GM12873 (cell line): ENCODE measurements around the gene PARP12.

Experiments
- CTCF ChIP-seq: IDR thresholded peaks from 2 replicates; pipeline ENCODE4 v1.5.1; 2012; ENCODE audit warnings: low read depth, mild to moderate bottlenecking, moderate library complexity, low read length, control low read depth; ENCODE audit not compliant: insufficient read depth; ENCODE audit errors: missing control alignments

PARP12 gene

GRCh38 chr7:139995017-139995915, 67.5 kb downstream of the PARP12 start:
- TF ChIP-seq CTCF: no peak

DNA sequence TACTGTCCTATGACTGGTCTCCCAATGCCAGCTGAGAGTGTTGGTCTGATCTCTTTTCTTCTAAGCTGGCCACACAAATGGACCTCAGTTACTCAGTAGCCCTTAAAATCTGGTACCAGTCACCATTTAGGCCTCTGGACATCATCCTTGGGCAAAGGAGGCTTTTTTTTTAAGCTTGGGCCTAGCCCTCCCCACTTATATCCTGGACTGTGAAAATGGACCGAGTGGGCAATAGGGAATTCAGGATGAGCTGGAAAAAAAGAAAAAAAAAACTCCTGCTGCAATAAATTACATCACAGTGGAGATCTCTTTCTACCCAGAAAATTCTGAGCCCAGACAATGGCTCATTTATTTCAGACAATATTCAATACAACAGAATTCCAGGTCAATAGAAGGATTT, 68.4 kb downstream of the PARP12 start:
- no peak for TF ChIP-seq CTCF

- TF ChIP-seq CTCF: no peak
Measured at GRCh38 chr7:139993592-139993991, 69.2 kb downstream of the PARP12 start.

DNA sequence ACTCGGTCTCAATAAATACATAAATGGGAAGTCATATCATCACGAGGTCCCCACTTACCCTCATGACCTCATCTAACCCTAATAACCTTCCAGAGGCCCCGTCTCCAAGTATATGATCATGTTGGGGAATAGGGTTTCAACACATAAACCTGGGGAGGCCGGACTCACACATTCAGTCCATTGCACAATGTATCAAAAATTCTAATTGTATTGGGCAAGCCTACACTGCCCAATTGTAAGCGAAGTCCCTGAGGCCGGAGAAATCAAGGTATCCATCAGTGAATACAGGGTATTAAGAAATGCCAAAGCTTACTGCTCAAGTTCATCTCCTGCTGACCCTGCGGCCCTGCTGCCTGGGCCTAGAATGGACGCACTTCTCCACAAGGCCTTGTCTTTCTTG, 69.6 kb downstream of the PARP12 start:
- no peak for TF ChIP-seq CTCF

DNA sequence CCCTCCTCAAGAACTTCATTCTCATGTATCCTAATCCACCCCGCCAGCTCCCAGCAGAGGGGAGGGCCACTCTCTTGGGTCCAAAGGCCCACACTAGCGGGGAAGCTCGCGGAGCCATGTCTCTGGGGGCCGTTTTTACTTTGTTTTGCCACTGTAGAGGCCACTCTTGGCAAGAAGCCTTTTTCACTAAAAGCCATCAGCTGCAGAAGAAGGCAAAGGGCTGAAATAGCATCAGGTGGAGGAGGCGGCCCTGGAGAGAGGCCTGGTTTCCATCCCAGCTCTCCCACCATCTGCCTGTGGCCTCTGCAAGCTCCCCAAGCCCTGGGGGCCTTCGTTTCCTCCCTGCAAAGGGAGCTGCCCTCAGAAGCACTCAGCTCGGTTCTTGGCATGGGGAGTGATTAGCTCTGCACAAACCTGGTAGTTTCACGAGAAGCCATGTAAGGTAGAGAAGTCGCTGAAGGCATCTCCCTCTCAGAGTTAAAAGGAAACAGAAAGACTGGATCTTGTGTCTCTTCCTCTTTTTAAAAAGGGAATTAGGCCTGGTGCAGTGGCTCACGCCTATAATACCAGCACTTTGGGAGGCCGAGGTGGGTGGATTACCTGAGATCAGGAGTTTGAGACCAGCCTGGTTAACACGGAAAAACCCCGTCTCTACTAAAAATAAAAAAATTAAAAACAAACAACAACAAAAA, 70.3 kb downstream of the PARP12 start:
- TF ChIP-seq CTCF: no peak

DNA sequence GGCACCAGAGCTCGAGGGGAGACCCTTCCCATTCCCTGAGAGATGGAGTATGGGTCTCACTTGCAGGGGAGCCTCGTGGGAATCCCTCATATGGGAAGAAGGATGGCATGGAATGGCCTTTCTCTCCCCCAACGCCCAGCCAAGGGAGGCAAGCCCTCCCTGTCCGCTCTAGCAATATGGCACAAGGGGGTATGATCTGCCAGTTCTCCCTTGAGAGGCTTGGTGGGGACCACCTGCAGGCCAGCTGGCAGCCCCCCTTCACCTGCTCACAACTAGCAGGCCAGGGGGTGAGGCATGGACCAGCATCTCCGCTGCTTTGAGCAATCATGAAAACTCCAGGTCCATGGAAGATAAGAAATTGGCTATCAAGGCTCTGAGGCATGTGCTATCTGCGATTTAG, 70.8 kb downstream of the PARP12 start:
- TF ChIP-seq CTCF: no peak

- no peak for TF ChIP-seq CTCF
Measured at GRCh38 chr7:139991269-139991666, 71.5 kb downstream of the PARP12 start.
